Breast epithelium (tissue), 3 donors: ENCODE data around the gene SGPP1.

Experiments
- POLR2A ChIP-seq: fragments of 450-650 bp; IDR thresholded peaks from one replicate; pipeline ENCODE4 v1.6.1; 2016; ENCODE audit warnings: antibody characterized with exemption, mild to moderate bottlenecking, moderate library complexity
- POLR2AphosphoS5 ChIP-seq, 3 donors: sonication (generic); formaldehyde crosslinking; IDR thresholded peaks; one replicate each; pipeline ENCODE4 v1.6.1; 2017; ENCODE audit warnings: antibody characterized with exemption in 3 of 3
- TF ChIP-seq, protein P1 (sequence below), 3 donors: fragments of 450-650 bp; IDR thresholded peaks; one replicate each; pipeline ENCODE4 v1.5.1; 2016 to 2017; ENCODE audit warnings: antibody characterized with exemption in 3 of 3, mild to moderate bottlenecking in 3 of 3, moderate library complexity in 3 of 3

DNA sequence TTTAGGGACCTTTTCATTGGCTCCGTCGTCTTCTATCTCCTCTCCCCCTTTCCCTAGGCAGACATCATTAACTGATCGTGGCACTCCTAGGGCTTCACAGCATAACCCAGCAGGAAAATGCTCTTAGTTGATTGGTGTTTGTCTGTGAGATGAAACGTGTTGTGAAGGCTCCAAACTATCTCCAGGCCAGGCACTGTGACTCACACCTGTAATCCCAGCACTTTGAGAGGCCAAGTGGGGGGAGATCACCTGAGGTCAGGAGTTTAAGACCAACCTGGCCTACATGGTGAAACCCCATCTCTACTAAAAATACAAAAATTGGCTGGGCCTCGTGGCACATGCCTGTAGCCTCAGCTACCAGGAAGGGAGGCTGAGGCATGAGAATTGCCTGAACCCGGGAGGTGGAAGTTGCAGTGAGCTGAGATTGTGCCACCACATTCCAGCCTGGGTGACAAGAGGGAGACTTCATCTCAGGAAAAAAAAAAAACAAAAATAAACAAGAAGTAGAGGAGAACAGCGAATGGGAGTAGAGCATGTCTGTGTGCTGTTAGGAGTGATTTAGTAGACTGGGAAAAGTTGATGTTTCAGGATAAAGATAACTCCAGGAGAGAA lies 53.9 kb downstream of the SGPP1 start:
- TF ChIP-seq POLR2A (no peak), POLR2AphosphoS5 (IDR thresholded peaks at IDR 0.05) (no peak)
- TF ChIP-seq, protein P1, sequence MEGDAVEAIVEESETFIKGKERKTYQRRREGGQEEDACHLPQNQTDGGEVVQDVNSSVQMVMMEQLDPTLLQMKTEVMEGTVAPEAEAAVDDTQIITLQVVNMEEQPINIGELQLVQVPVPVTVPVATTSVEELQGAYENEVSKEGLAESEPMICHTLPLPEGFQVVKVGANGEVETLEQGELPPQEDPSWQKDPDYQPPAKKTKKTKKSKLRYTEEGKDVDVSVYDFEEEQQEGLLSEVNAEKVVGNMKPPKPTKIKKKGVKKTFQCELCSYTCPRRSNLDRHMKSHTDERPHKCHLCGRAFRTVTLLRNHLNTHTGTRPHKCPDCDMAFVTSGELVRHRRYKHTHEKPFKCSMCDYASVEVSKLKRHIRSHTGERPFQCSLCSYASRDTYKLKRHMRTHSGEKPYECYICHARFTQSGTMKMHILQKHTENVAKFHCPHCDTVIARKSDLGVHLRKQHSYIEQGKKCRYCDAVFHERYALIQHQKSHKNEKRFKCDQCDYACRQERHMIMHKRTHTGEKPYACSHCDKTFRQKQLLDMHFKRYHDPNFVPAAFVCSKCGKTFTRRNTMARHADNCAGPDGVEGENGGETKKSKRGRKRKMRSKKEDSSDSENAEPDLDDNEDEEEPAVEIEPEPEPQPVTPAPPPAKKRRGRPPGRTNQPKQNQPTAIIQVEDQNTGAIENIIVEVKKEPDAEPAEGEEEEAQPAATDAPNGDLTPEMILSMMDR (IDR thresholded peaks at IDR 0.05): no peak
